ENCODE measurements around the gene LILRA2. TPM values are rescaled to one million over a fixed set of nuclear protein-coding genes. Genes with fewer than 3 reads are reported as not detected.
A peak's percentile ranks its signal among the peaks of the same experiment; 100 is the strongest.
"Not testable (repeated sequence)": the region's sequence is repeated elsewhere in the genome, so short reads cannot be mapped to it uniquely, and the experiment has no call there.

The LILRA2 gene
- total RNA-seq, 3 donors from 2014 or later: 0.66 to 6.9 (median 4.2) TPM

GRCh38 chr19:54570316-54570715 lies 3.3 kb upstream of the LILRA2 start:
- H3K4me1 ChIP-seq: no peaks in the 10 kb centered on the region
- intact Hi-C loops (cut with DNase I; ENCODE audit: low total_unique reads): no loop called here
- TF ChIP-seq CTCF (IDR thresholded peaks at IDR 0.05) (no peak), POLR2AphosphoS5 (IDR thresholded peaks at IDR 0.05) (no peak), POLR2A (IDR thresholded peaks at IDR 0.05) (no peak)

GRCh38 chr19:54571715-54572615 lies 1.6 kb upstream of the LILRA2 start:
- H3K27me3 ChIP-seq: peaks cover 0 to 49% of the 10 kb centered on the region in 2 donors
- H3K4me1 ChIP-seq; DNase-seq (ENCODE audit: low spot score in 2 of 2); intact Hi-C loops (cut with DNase I; ENCODE audit: low total_unique reads); H3K27ac ChIP-seq; H3K9me3 ChIP-seq; H3K36me3 ChIP-seq; H3K4me3 ChIP-seq: not testable (repeated sequence)

More at GRCh38 chr19:54570316-54570715, 3.3 kb upstream of the LILRA2 start:
- DNase-seq (ENCODE audit: low spot score in 2 of 2): no peak
- no peaks in the 10 kb centered on the region for H3K9me3 ChIP-seq
- H3K4me3 ChIP-seq: no peak overlapping the region
- no peak overlapping the region for H3K27ac ChIP-seq
- no peaks in the 10 kb centered on the region for H3K36me3 ChIP-seq
- peaks cover 0 to 38% of the 10 kb centered on the region in 2 donors for H3K27me3 ChIP-seq

GRCh38 chr19:54572696-54573311 lies 786 bp upstream of the LILRA2 start:
- H3K27me3 ChIP-seq: peaks cover 0 to 49% of the 10 kb centered on the region in 2 donors
- peak overlapping the region in 1 of 3 donors; percentile 13 for H3K4me3 ChIP-seq
- intact Hi-C loops (cut with DNase I; ENCODE audit: low total_unique reads): no loop called here
- no peak for DNase-seq (ENCODE audit: low spot score in 2 of 2)
- no peaks in the 10 kb centered on the region for H3K4me1 ChIP-seq
- no peaks in the 10 kb centered on the region for H3K9me3 ChIP-seq
- H3K27ac ChIP-seq: no peak overlapping the region
- TF ChIP-seq CTCF (IDR thresholded peaks at IDR 0.05): no peak
- no peak for TF ChIP-seq POLR2A (IDR thresholded peaks at IDR 0.05)
- no peak for TF ChIP-seq POLR2AphosphoS5 (IDR thresholded peaks at IDR 0.05)
- no peaks in the 10 kb centered on the region for H3K36me3 ChIP-seq

- H3K4me1 ChIP-seq: no peaks in the 10 kb centered on the region
- intact Hi-C loops (cut with DNase I; ENCODE audit: low total_unique reads): no loop called here
- H3K36me3 ChIP-seq: no peaks in the 10 kb centered on the region
- H3K27me3 ChIP-seq: peaks cover 0 to 49% of the 10 kb centered on the region in 2 donors
- DNase-seq (ENCODE audit: low spot score in 2 of 2): no peak
- H3K4me3 ChIP-seq: peak overlapping the region in 1 of 3 donors; percentile 13
- H3K27ac ChIP-seq: no peak overlapping the region
- TF ChIP-seq POLR2A (IDR thresholded peaks at IDR 0.05) (no peak), CTCF (IDR thresholded peaks at IDR 0.05) (no peak), POLR2AphosphoS5 (IDR thresholded peaks at IDR 0.05) (no peak)
- no peaks in the 10 kb centered on the region for H3K9me3 ChIP-seq
These were observed 461 bp downstream of the LILRA2 start for GRCh38 chr19:54574051-54574450.

- intact Hi-C loops (cut with DNase I; ENCODE audit: low total_unique reads): no loop called here
- TF ChIP-seq POLR2A (IDR thresholded peaks at IDR 0.05) (no peak), CTCF (IDR thresholded peaks at IDR 0.05) (no peak), POLR2AphosphoS5 (IDR thresholded peaks at IDR 0.05) (no peak)
- no peaks in the 10 kb centered on the region for H3K4me1 ChIP-seq
- no peaks in the 10 kb centered on the region for H3K36me3 ChIP-seq
- no peak overlapping the region for H3K27ac ChIP-seq
- H3K9me3 ChIP-seq: no peaks in the 10 kb centered on the region
- no peak for DNase-seq (ENCODE audit: low spot score in 2 of 2)
- no peak overlapping the region for H3K4me3 ChIP-seq
- H3K27me3 ChIP-seq: peaks cover 0 to 49% of the 10 kb centered on the region in 2 donors
These were observed 1.0 kb downstream of the LILRA2 start for GRCh38 chr19:54574527-54575056.

GRCh38 chr19:54575205-54575604 lies 1.6 kb downstream of the LILRA2 start:
- H3K4me3 ChIP-seq; intact Hi-C loops (cut with DNase I; ENCODE audit: low total_unique reads); H3K9me3 ChIP-seq; H3K27ac ChIP-seq; H3K36me3 ChIP-seq; DNase-seq (ENCODE audit: low spot score in 2 of 2); H3K4me1 ChIP-seq: not testable (repeated sequence)
- H3K27me3 ChIP-seq: peaks cover 0 to 49% of the 10 kb centered on the region in 2 donors

Data from breast epithelium (tissue), 4 donors.